Endothelial cell of umbilical vein (primary cell): Measurements from ENCODE around the gene SCAPER. TPM values are rescaled to one million over a fixed set of nuclear protein-coding genes. Genes with fewer than 3 reads are reported as not detected.

Experiments used
- BruUV-seq: library from RNA; stranded (reverse); fragments of 400-500 nt; replicated peaks from 2 replicates; lab custom pipeline; 2021; lab: Mats Ljungman, UMichigan
- CTCF ChIA-PET: fragments of 300-600, 350-600 bp; sonication (Branson Sonifier 250); formaldehyde crosslinking; loops from one replicate; lab custom pipeline; 2021; ENCODE audit warnings: antibody characterized with exemption, inconsistent platforms; lab: Charles Lee
- POLR2A ChIA-PET: fragments of 300-600, 350-600 bp; sonication (Branson Sonifier 250); formaldehyde crosslinking; loops from one replicate; lab custom pipeline; 2021; ENCODE audit warnings: antibody characterized with exemption, inconsistent platforms; lab: Charles Lee
- DNase-seq: peaks from one replicate; pipeline ENCODE4 v3.0.0-alpha.2; 2011; ENCODE audit warnings: low read depth, low spot score
- FAIRE-seq: peaks from 2 replicates; lab custom pipeline; 2011; peaks lifted over from hg19 to GRCh38; lab: Jason Lieb, UNC
- H2AFZ ChIP-seq: 2 replicates; pipeline ENCODE4 v1.6.0; 2012; ENCODE audit warnings: low read depth, low read length, control low read depth, inconsistent platforms
- H3K27ac ChIP-seq: 2 replicates; pipeline ENCODE4 v1.5.1; 2011; ENCODE audit warnings: low read depth, mild to moderate bottlenecking, control low read depth, low read length, moderate library complexity; ENCODE audit not compliant: insufficient read depth
- H3K27me3 ChIP-seq, 2 experiments: 2 replicates each; pipeline versions ENCODE4 v1.6.0 to v1.6.1; 2011; ENCODE audit warnings: low read length in 2 of 2, mixed read lengths in 1 of 2; ENCODE audit not compliant: control insufficient read depth in 2 of 2, insufficient read depth in 2 of 2
- H3K36me3 ChIP-seq, 2 experiments: 2 replicates in 1 of 2; 3 replicates in 1 of 2; pipeline ENCODE4 v1.5.1; 2011; ENCODE audit warnings: low read length in 2 of 2, mild to moderate bottlenecking in 1 of 2, moderate library complexity in 1 of 2; ENCODE audit not compliant: control insufficient read depth in 2 of 2, insufficient read depth in 2 of 2; ENCODE audit errors: extremely low read depth in 1 of 2
- H3K4me1 ChIP-seq: 3 replicates; pipeline ENCODE4 v1.5.1; 2011; ENCODE audit warnings: mild to moderate bottlenecking, low read length; ENCODE audit not compliant: control insufficient read depth, insufficient read depth; ENCODE audit errors: extremely low read depth
- H3K4me2 ChIP-seq: 2 replicates; pipeline ENCODE4 v1.6.1; 2011; ENCODE audit warnings: low read length, control low read depth, mixed read lengths; ENCODE audit not compliant: insufficient read depth
- H3K4me3 ChIP-seq, 3 experiments: fragments of 200-600 bp in 1 of 3; sonication (generic), shearing (Covaris generic) in 1 of 3; replicated peaks in 1 of 3; 2 replicates each; pipeline ENCODE4 v1.5.1; 2011 to 2016; ENCODE audit warnings: control low read depth in 3 of 3, low read length in 3 of 3, mild to moderate bottlenecking in 2 of 3, inconsistent platforms in 1 of 3, low read depth in 1 of 3, moderate library complexity in 1 of 3; ENCODE audit not compliant: insufficient read depth in 1 of 3
- H3K79me2 ChIP-seq: 2 replicates; pipeline ENCODE4 v1.6.0; 2012; ENCODE audit warnings: low read length, inconsistent platforms; ENCODE audit not compliant: control insufficient read depth, insufficient read depth
- H3K9ac ChIP-seq: replicated peaks from 2 replicates; pipeline ENCODE3; 2011; ENCODE audit warnings: low read length, control low read depth; ENCODE audit not compliant: insufficient read depth; ENCODE audit errors: extremely low read depth
- H3K9me1 ChIP-seq: replicated peaks from 3 replicates; pipeline ENCODE4 v1.6.0; 2011; ENCODE audit warnings: mild to moderate bottlenecking, low read length; ENCODE audit not compliant: control insufficient read depth, insufficient read depth; ENCODE audit errors: extremely low read depth
- H3K9me3 ChIP-seq: replicated peaks from 2 replicates; pipeline ENCODE4 v1.5.1; 2012; ENCODE audit warnings: low read length, inconsistent platforms; ENCODE audit not compliant: control insufficient read depth, insufficient read depth
- H4K20me1 ChIP-seq: replicated peaks from 2 replicates; pipeline ENCODE3; 2011; ENCODE audit warnings: mild to moderate bottlenecking, low read length; ENCODE audit not compliant: control insufficient read depth, insufficient read depth; ENCODE audit errors: extremely low read depth
- EZH2 ChIP-seq: IDR thresholded peaks from 2 replicates; pipeline ENCODE4 v1.6.1; 2012; ENCODE audit warnings: borderline replicate concordance, low read depth, mild to moderate bottlenecking, moderate library complexity, low read length, inconsistent platforms; ENCODE audit not compliant: severe bottlenecking
- FOS ChIP-seq: IDR thresholded peaks from 2 replicates; pipeline ENCODE4 v1.6.1; 2011; ENCODE audit warnings: mild to moderate bottlenecking, low read length, moderate library complexity, borderline replicate concordance; ENCODE audit not compliant: insufficient read depth
- GATA2 ChIP-seq: IDR thresholded peaks from 2 replicates; pipeline ENCODE4 v1.7.0; 2011; ENCODE audit warnings: low read depth, mild to moderate bottlenecking, moderate library complexity, mixed read lengths, low read length; ENCODE audit not compliant: insufficient read length, insufficient read depth
- JUN ChIP-seq: IDR thresholded peaks from 2 replicates; pipeline ENCODE4 v1.6.1; 2011; ENCODE audit warnings: borderline replicate concordance, low read depth; ENCODE audit not compliant: insufficient read length, insufficient read depth
- MYC ChIP-seq: IDR thresholded peaks from one replicate; pipeline ENCODE4 v1.6.1; 2011; ENCODE audit warnings: mild to moderate bottlenecking, low read depth, low read length
- POLR2A ChIP-seq: IDR thresholded peaks from 2 replicates; pipeline ENCODE4 v1.6.1; 2012; ENCODE audit warnings: low read depth, mild to moderate bottlenecking, control low read depth, low read length
- POLR2AphosphoS5 ChIP-seq: IDR thresholded peaks from 2 replicates; pipeline ENCODE4 v1.6.1; 2012; ENCODE audit warnings: low read depth, mild to moderate bottlenecking, control low read depth, low read length, moderate library complexity; ENCODE audit not compliant: insufficient read depth
- dilution Hi-C: fragments of 300-500 bp; cut with MboI; formaldehyde crosslinking; loops from one replicate; pipeline ENCODE4 v1.15.0; 2019; ENCODE audit warnings: low sequenced_read_pairs; ENCODE audit not compliant: extremely low pct_ligation_motif_present
- intact Hi-C: fragments of 100-400 bp; cut with micrococcal nuclease; formaldehyde crosslinking; loops from one replicate; pipeline ENCODE4 v1.10.0; 2022
- polyA plus RNA-seq, 4 experiments: library from polyadenylated mRNA; depleted of rRNA in 3 of 4; stranded (reverse) in 3 of 4; unstranded in 1 of 4; fragments of >200 nt; gene quantifications; 2 replicates each; pipeline versions ENCODE4 v1.2.1 to v1.2.3, GENCODE V29; 2011 to 2012; ENCODE audit warnings: missing spikeins in 1 of 4
- total RNA-seq: library from RNA; stranded (reverse); gene quantifications from 2 replicates; pipeline ENCODE4 v1.2.3, GENCODE V29; 2021
- TF ChIP-seq, protein P1 (sequence below), 2 donors: IDR thresholded peaks; 1 replicate in 1 of 2; 2 replicates in 1 of 2; pipeline ENCODE4 v1.5.1; 2011; ENCODE audit warnings: low read length in 2 of 2, mild to moderate bottlenecking in 2 of 2, moderate library complexity in 2 of 2, control low read depth in 1 of 2, inconsistent platforms in 1 of 2, low read depth in 1 of 2; ENCODE audit not compliant: insufficient read depth in 1 of 2; ENCODE audit errors: extremely low read depth in 1 of 2
- TF ChIP-seq, protein P2 (sequence below): IDR thresholded peaks from 2 replicates; pipeline ENCODE4 v1.6.1; 2011; ENCODE audit not compliant: insufficient read depth, insufficient read length

Gene SCAPER
- total and polyA plus RNA-seq, 2 donors (not counting 3 experiments of a cell fraction or from before 2014, with no cell fraction given): 2.7 to 12.7 TPM

DNA sequence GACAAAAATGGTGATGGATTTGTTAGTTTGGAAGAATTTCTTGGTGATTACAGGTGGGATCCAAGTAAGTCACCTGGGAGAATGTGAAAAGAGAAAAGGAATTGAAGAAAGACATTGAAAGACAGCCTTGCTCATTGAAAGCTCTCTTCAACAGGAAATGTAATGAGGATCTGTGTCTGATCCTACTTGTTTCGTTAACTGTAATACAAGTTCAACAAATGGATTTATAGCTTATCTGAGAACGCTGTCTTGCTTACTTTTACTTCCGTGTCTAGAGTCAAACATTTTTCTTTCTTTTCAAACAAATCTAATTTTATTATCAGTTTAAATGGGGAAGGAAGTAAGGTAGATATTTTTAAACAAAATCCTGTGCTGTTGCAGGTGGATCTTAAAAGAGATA lies 42.3 kb upstream of the SCAPER start:
- Histone ChIP-seq H2AFZ (no peak overlapping the region), H3K27ac (no peak overlapping the region), H3K4me2 (no peak overlapping the region), H4K20me1 (no peaks in the 10 kb centered on the region), H3K9me1 (no peaks in the 10 kb centered on the region), H3K4me1 (no peaks in the 10 kb centered on the region), H3K27me3 (no peaks in the 10 kb centered on the region), H3K36me3 (peaks cover 0 to 10% of the 10 kb centered on the region in 2 experiments), H3K9ac (no peak overlapping the region), H3K4me3 (no peak overlapping the region), H3K9me3 (no peaks in the 10 kb centered on the region), H3K79me2 (no peaks in the 10 kb centered on the region)
- ChIA-PET CTCF (interaction anchor here (1.3 kb wide), 1 partner anchor 9 kb away, joined by 5 read pairs; no protein-coding TSS in a partner anchor), POLR2A (no interaction called here)
- intact Hi-C loops: no loop called here
- TF ChIP-seq FOS: no peak
- no peak for FAIRE-seq
- dilution Hi-C loops: no loop called here
- BruUV-seq: no TSS peak
- no peak for DNase-seq

DNA sequence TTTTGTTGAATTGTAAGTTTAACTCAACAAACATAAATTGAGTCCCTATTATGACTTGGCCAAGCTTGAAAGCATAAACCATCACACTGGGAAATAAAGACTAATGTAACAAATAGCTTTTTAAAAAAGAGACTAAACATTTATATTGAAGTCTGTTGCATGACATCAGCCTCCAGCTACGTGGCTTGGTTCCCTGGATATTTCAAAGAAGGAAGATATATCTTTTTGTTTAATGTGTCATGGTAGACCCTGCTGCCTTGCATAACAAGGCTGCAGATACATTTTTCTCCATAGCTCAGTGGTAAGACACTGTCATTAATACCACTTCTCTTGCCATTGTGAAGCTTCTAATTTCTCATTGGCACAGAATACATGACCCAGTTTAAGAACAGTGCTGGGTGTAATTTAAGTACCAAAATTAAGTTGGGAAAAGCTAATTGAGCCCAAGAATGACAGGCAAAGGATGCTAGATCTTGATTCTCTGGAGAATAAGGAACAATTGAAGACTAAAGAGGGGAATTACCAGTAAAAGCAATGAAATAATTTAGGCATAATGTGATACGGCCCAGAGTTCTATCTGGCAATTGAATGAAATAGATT lies 40.5 kb upstream of the SCAPER start:
- no peak overlapping the region for H3K27ac ChIP-seq
- H3K4me3 ChIP-seq: no peak overlapping the region
- TF ChIP-seq, protein P1, sequence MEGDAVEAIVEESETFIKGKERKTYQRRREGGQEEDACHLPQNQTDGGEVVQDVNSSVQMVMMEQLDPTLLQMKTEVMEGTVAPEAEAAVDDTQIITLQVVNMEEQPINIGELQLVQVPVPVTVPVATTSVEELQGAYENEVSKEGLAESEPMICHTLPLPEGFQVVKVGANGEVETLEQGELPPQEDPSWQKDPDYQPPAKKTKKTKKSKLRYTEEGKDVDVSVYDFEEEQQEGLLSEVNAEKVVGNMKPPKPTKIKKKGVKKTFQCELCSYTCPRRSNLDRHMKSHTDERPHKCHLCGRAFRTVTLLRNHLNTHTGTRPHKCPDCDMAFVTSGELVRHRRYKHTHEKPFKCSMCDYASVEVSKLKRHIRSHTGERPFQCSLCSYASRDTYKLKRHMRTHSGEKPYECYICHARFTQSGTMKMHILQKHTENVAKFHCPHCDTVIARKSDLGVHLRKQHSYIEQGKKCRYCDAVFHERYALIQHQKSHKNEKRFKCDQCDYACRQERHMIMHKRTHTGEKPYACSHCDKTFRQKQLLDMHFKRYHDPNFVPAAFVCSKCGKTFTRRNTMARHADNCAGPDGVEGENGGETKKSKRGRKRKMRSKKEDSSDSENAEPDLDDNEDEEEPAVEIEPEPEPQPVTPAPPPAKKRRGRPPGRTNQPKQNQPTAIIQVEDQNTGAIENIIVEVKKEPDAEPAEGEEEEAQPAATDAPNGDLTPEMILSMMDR (IDR thresholded peaks at IDR 0.05; ENCODE audit: extremely low read depth in 1 of 2, insufficient read depth in 1 of 2, low read depth in 1 of 2, low read length in 2 of 2): no peak
- TF ChIP-seq MYC (no peak), POLR2AphosphoS5 (no peak), EZH2 (no peak), FOS (no peak), POLR2A (no peak), GATA2 (no peak), JUN (no peak)
- TF ChIP-seq, protein P2, sequence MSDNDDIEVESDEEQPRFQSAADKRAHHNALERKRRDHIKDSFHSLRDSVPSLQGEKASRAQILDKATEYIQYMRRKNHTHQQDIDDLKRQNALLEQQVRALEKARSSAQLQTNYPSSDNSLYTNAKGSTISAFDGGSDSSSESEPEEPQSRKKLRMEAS: no peak
- H3K79me2 ChIP-seq: no peaks in the 10 kb centered on the region
- DNase-seq: no peak
- POLR2A ChIA-PET: no interaction called here
- no TSS peak for BruUV-seq
- H3K36me3 ChIP-seq: peaks cover 0 to 10% of the 10 kb centered on the region in 2 experiments
- no peaks in the 10 kb centered on the region for H3K4me1 ChIP-seq
- no peak overlapping the region for H2AFZ ChIP-seq
- no peaks in the 10 kb centered on the region for H3K9me3 ChIP-seq
- FAIRE-seq: no peak
- CTCF ChIA-PET: interaction anchor here (0.6 to 1.5 kb wide), 2 partner anchors 9 to 28 kb away, joined by 3 to 8 read pairs; no protein-coding TSS in a partner anchor
- dilution Hi-C loops: no loop called here
- no peak overlapping the region for H3K9ac ChIP-seq
- H3K4me2 ChIP-seq: no peak overlapping the region
- H4K20me1 ChIP-seq: no peaks in the 10 kb centered on the region
- intact Hi-C loops: no loop called here
- H3K27me3 ChIP-seq: no peaks in the 10 kb centered on the region
- no peaks in the 10 kb centered on the region for H3K9me1 ChIP-seq
